HEK293 (cell line): Measurements from ENCODE around the gene CDKN2D.

Experiments used
- BCL11B ChIP-seq: fragments of 450-650 bp; formaldehyde crosslinking; IDR thresholded peaks from 2 replicates; pipeline ENCODE4 v1.5.1; 2016; ENCODE audit warnings: low read depth, missing biosample characterization, missing genetic modification characterization
- ELK4 ChIP-seq: IDR thresholded peaks from 2 replicates; pipeline ENCODE4 v1.6.1; 2011; ENCODE audit warnings: mild to moderate bottlenecking, low read depth, low read length, borderline replicate concordance
- INSM2 ChIP-seq: fragments of 450-650 bp; formaldehyde crosslinking; IDR thresholded peaks from 2 replicates; pipeline ENCODE4 v1.5.1; 2016; ENCODE audit warnings: missing biosample characterization, missing genetic modification characterization
- KLF1 ChIP-seq: fragments of 450-650 bp; formaldehyde crosslinking; IDR thresholded peaks from 2 replicates; pipeline ENCODE4 v1.5.1; 2016; ENCODE audit warnings: missing biosample characterization, missing genetic modification characterization
- KLF8 ChIP-seq: fragments of 450-650 bp; formaldehyde crosslinking; IDR thresholded peaks from 2 replicates; pipeline ENCODE4 v1.5.1; 2016; ENCODE audit warnings: missing biosample characterization, missing genetic modification characterization
- OSR2 ChIP-seq: fragments of 450-650 bp; formaldehyde crosslinking; IDR thresholded peaks from 2 replicates; pipeline ENCODE4 v1.5.1; 2016; ENCODE audit warnings: missing biosample characterization, missing genetic modification characterization
- PATZ1 ChIP-seq: fragments of 450-650 bp; formaldehyde crosslinking; IDR thresholded peaks from 2 replicates; pipeline ENCODE4 v1.5.1; 2016; ENCODE audit warnings: missing biosample characterization, missing genetic modification characterization
- PRDM4 ChIP-seq: fragments of 450-650 bp; formaldehyde crosslinking; IDR thresholded peaks from 2 replicates; pipeline ENCODE4 v1.5.1; 2017; ENCODE audit warnings: missing biosample characterization, missing genetic modification characterization
- SCRT2 ChIP-seq: fragments of 450-650 bp; formaldehyde crosslinking; IDR thresholded peaks from 2 replicates; pipeline ENCODE4 v1.5.1; 2016; ENCODE audit warnings: missing biosample characterization, missing genetic modification characterization
- SP2 ChIP-seq: fragments of 450-650 bp; formaldehyde crosslinking; IDR thresholded peaks from 2 replicates; pipeline ENCODE4 v1.5.1; 2016; ENCODE audit warnings: missing biosample characterization, missing genetic modification characterization
- SP3 ChIP-seq: fragments of 450-650 bp; formaldehyde crosslinking; IDR thresholded peaks from 2 replicates; pipeline ENCODE4 v1.5.1; 2016; ENCODE audit warnings: missing biosample characterization, missing genetic modification characterization
- ZBTB10 ChIP-seq: fragments of 450-650 bp; formaldehyde crosslinking; IDR thresholded peaks from 2 replicates; pipeline ENCODE4 v1.5.1; 2016; ENCODE audit warnings: missing biosample characterization, missing genetic modification characterization
- ZBTB26 ChIP-seq: fragments of 450-650 bp; formaldehyde crosslinking; optimal IDR thresholded peaks from 2 replicates; pipeline ENCODE3; 2016; ENCODE audit warnings: missing biosample characterization, mild to moderate bottlenecking, missing genetic modification characterization
- ZBTB8A ChIP-seq: fragments of 450-650 bp; formaldehyde crosslinking; IDR thresholded peaks from 2 replicates; pipeline ENCODE4 v1.5.1; 2016; ENCODE audit warnings: missing biosample characterization, missing genetic modification characterization
- ZFP69B ChIP-seq: fragments of 450-650 bp; formaldehyde crosslinking; IDR thresholded peaks from 2 replicates; pipeline ENCODE4 v1.5.1; 2016; ENCODE audit warnings: missing biosample characterization, missing genetic modification characterization
- ZNF24 ChIP-seq: fragments of 450-650 bp; formaldehyde crosslinking; IDR thresholded peaks from 2 replicates; pipeline ENCODE4 v1.5.1; 2016; ENCODE audit warnings: missing biosample characterization, missing genetic modification characterization
- ZNF335 ChIP-seq: fragments of 450-650 bp; formaldehyde crosslinking; conservative IDR thresholded peaks from 2 replicates; pipeline ENCODE4 v1.5.1; 2016; ENCODE audit warnings: missing biosample characterization, missing genetic modification characterization
- ZNF394 ChIP-seq: fragments of 450-650 bp; formaldehyde crosslinking; IDR thresholded peaks from 2 replicates; pipeline ENCODE4 v1.5.1; 2016; ENCODE audit warnings: missing biosample characterization, missing genetic modification characterization, mild to moderate bottlenecking, moderate library complexity, borderline replicate concordance
- ZNF76 ChIP-seq: fragments of 450-650 bp; formaldehyde crosslinking; IDR thresholded peaks from 2 replicates; pipeline ENCODE4; 2016; ENCODE audit warnings: low read depth, missing biosample characterization, missing genetic modification characterization, borderline replicate concordance
- ZNF785 ChIP-seq: fragments of 450-650 bp; formaldehyde crosslinking; IDR thresholded peaks from 2 replicates; pipeline ENCODE4 v1.5.1; 2016; ENCODE audit warnings: missing biosample characterization, missing genetic modification characterization
- ZSCAN30 ChIP-seq: fragments of 450-650 bp; IDR thresholded peaks from 2 replicates; pipeline ENCODE4 v1.5.1; 2018; ENCODE audit warnings: missing biosample characterization, mild to moderate bottlenecking, missing genetic modification characterization, moderate library complexity
- ZXDB ChIP-seq: fragments of 450-650 bp; formaldehyde crosslinking; IDR thresholded peaks from 2 replicates; pipeline ENCODE4 v1.5.1; 2016; ENCODE audit warnings: missing biosample characterization, missing genetic modification characterization
- TF ChIP-seq, protein P1 (sequence below): fragments of 450-650 bp; formaldehyde crosslinking; IDR thresholded peaks from 2 replicates; pipeline ENCODE4 v1.5.1; 2016; ENCODE audit warnings: missing biosample characterization, missing genetic modification characterization
- TF ChIP-seq, protein P2 (sequence below): fragments of 450-650 bp; formaldehyde crosslinking; IDR thresholded peaks from 2 replicates; pipeline ENCODE4 v1.5.1; 2016; ENCODE audit warnings: missing biosample characterization, missing genetic modification characterization

CDKN2D gene

GRCh38 chr19:10568826-10569651, at the start of gene CDKN2D (continued):
- peak; percentile 97 for TF ChIP-seq ZBTB26 (tag by site-specific recombination)
- peak; percentile 84 for TF ChIP-seq INSM2 (tag by site-specific recombination)
- TF ChIP-seq SP3 (tag by site-specific recombination), result peak; percentile 95
- peak; percentile 60 for TF ChIP-seq ZNF394 (tag by site-specific recombination)
- peak; percentile 68; the same call in 1 of the 2 replicates for TF ChIP-seq ZNF76 (tag by site-specific recombination)
- TF ChIP-seq, protein P1, sequence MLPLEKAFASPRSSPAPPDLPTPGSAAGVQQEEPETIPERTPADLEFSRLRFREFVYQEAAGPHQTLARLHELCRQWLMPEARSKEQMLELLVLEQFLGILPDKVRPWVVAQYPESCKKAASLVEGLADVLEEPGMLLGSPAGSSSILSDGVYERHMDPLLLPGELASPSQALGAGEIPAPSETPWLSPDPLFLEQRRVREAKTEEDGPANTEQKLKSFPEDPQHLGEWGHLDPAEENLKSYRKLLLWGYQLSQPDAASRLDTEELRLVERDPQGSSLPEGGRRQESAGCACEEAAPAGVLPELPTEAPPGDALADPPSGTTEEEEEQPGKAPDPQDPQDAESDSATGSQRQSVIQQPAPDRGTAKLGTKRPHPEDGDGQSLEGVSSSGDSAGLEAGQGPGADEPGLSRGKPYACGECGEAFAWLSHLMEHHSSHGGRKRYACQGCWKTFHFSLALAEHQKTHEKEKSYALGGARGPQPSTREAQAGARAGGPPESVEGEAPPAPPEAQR, result no peak
- TF ChIP-seq SCRT2 (tag by site-specific recombination), result peak; percentile 99
- peak; percentile 84 for TF ChIP-seq KLF8 (tag by site-specific recombination)
- TF ChIP-seq ZNF335 (tag by site-specific recombination), result peak; percentile 91
- peak; percentile 40; the same call in 1 of the 2 replicates for TF ChIP-seq KLF1
- TF ChIP-seq PRDM4 (tag by site-specific recombination), result 0 out of 2 replicates have a peak, but pooled peaks have one; percentile 23
- TF ChIP-seq SP2 (tag by site-specific recombination), result peak; percentile 97
- TF ChIP-seq, protein P2, sequence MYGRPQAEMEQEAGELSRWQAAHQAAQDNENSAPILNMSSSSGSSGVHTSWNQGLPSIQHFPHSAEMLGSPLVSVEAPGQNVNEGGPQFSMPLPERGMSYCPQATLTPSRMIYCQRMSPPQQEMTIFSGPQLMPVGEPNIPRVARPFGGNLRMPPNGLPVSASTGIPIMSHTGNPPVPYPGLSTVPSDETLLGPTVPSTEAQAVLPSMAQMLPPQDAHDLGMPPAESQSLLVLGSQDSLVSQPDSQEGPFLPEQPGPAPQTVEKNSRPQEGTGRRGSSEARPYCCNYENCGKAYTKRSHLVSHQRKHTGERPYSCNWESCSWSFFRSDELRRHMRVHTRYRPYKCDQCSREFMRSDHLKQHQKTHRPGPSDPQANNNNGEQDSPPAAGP, result peak; percentile 89
- TF ChIP-seq ZFP69B (tag by site-specific recombination), result peak; percentile 40; the same call in 1 of the 2 replicates
- peak; percentile 74; the same call in 1 of the 2 replicates for TF ChIP-seq ZXDB (tag by site-specific recombination)
- peak; percentile 96 for TF ChIP-seq OSR2
- TF ChIP-seq ZNF785 (tag by site-specific recombination), result no peak
- TF ChIP-seq ZBTB8A (tag by site-specific recombination), result peak; percentile 61; the same call in 1 of the 2 replicates
- TF ChIP-seq BCL11B (tag by site-specific recombination), result peak; percentile 86; the same call in 1 of the 2 replicates
- TF ChIP-seq ZNF24 (tag by site-specific recombination), result peak; percentile 99
- no peak for TF ChIP-seq ELK4
- TF ChIP-seq ZSCAN30 (tag by site-specific recombination), result peak; percentile 30; the same call in 1 of the 2 replicates
- TF ChIP-seq ZBTB10, result peak; percentile 45; the same call in 1 of the 2 replicates
- TF ChIP-seq PATZ1 (tag by site-specific recombination), result 0 out of 2 replicates have a peak, but pooled peaks have one; percentile 40
